Endothelial cell of umbilical vein (primary cell): ENCODE results near the gene TRIP11. TPM values are rescaled to one million over a fixed set of nuclear protein-coding genes. Genes with fewer than 3 reads are reported as not detected.

Source experiments
- BruUV-seq: library from RNA; stranded (reverse); fragments of 400-500 nt; replicated peaks from 2 replicates; lab custom pipeline; 2021; lab: Mats Ljungman, UMichigan
- CTCF ChIA-PET: fragments of 300-600, 350-600 bp; sonication (Branson Sonifier 250); formaldehyde crosslinking; loops from one replicate; lab custom pipeline; 2021; ENCODE audit warnings: antibody characterized with exemption, inconsistent platforms; lab: Charles Lee
- POLR2A ChIA-PET: fragments of 300-600, 350-600 bp; sonication (Branson Sonifier 250); formaldehyde crosslinking; loops from one replicate; lab custom pipeline; 2021; ENCODE audit warnings: antibody characterized with exemption, inconsistent platforms; lab: Charles Lee
- DNase-seq: peaks from one replicate; pipeline ENCODE4 v3.0.0-alpha.2; 2011; ENCODE audit warnings: low read depth, low spot score
- FAIRE-seq: peaks from 2 replicates; lab custom pipeline; 2011; peaks lifted over from hg19 to GRCh38; lab: Jason Lieb, UNC
- H2AFZ ChIP-seq: 2 replicates; pipeline ENCODE4 v1.6.0; 2012; ENCODE audit warnings: low read depth, low read length, control low read depth, inconsistent platforms
- H3K27ac ChIP-seq: 2 replicates; pipeline ENCODE4 v1.5.1; 2011; ENCODE audit warnings: low read depth, mild to moderate bottlenecking, control low read depth, low read length, moderate library complexity; ENCODE audit not compliant: insufficient read depth
- H3K27me3 ChIP-seq, 2 experiments: 2 replicates each; pipeline versions ENCODE4 v1.6.0 to v1.6.1; 2011; ENCODE audit warnings: low read length in 2 of 2, mixed read lengths in 1 of 2; ENCODE audit not compliant: control insufficient read depth in 2 of 2, insufficient read depth in 2 of 2
- H3K36me3 ChIP-seq, 2 experiments: 2 replicates in 1 of 2; 3 replicates in 1 of 2; pipeline ENCODE4 v1.5.1; 2011; ENCODE audit warnings: low read length in 2 of 2, mild to moderate bottlenecking in 1 of 2, moderate library complexity in 1 of 2; ENCODE audit not compliant: control insufficient read depth in 2 of 2, insufficient read depth in 2 of 2; ENCODE audit errors: extremely low read depth in 1 of 2
- H3K4me1 ChIP-seq: 3 replicates; pipeline ENCODE4 v1.5.1; 2011; ENCODE audit warnings: mild to moderate bottlenecking, low read length; ENCODE audit not compliant: control insufficient read depth, insufficient read depth; ENCODE audit errors: extremely low read depth
- H3K4me2 ChIP-seq: 2 replicates; pipeline ENCODE4 v1.6.1; 2011; ENCODE audit warnings: low read length, control low read depth, mixed read lengths; ENCODE audit not compliant: insufficient read depth
- H3K4me3 ChIP-seq, 3 experiments: fragments of 200-600 bp in 1 of 3; sonication (generic), shearing (Covaris generic) in 1 of 3; replicated peaks in 1 of 3; 2 replicates each; pipeline ENCODE4 v1.5.1; 2011 to 2016; ENCODE audit warnings: control low read depth in 3 of 3, low read length in 3 of 3, mild to moderate bottlenecking in 2 of 3, inconsistent platforms in 1 of 3, low read depth in 1 of 3, moderate library complexity in 1 of 3; ENCODE audit not compliant: insufficient read depth in 1 of 3
- H3K79me2 ChIP-seq: 2 replicates; pipeline ENCODE4 v1.6.0; 2012; ENCODE audit warnings: low read length, inconsistent platforms; ENCODE audit not compliant: control insufficient read depth, insufficient read depth
- H3K9ac ChIP-seq: replicated peaks from 2 replicates; pipeline ENCODE3; 2011; ENCODE audit warnings: low read length, control low read depth; ENCODE audit not compliant: insufficient read depth; ENCODE audit errors: extremely low read depth
- H3K9me1 ChIP-seq: replicated peaks from 3 replicates; pipeline ENCODE4 v1.6.0; 2011; ENCODE audit warnings: mild to moderate bottlenecking, low read length; ENCODE audit not compliant: control insufficient read depth, insufficient read depth; ENCODE audit errors: extremely low read depth
- H3K9me3 ChIP-seq: replicated peaks from 2 replicates; pipeline ENCODE4 v1.5.1; 2012; ENCODE audit warnings: low read length, inconsistent platforms; ENCODE audit not compliant: control insufficient read depth, insufficient read depth
- H4K20me1 ChIP-seq: replicated peaks from 2 replicates; pipeline ENCODE3; 2011; ENCODE audit warnings: mild to moderate bottlenecking, low read length; ENCODE audit not compliant: control insufficient read depth, insufficient read depth; ENCODE audit errors: extremely low read depth
- EZH2 ChIP-seq: IDR thresholded peaks from 2 replicates; pipeline ENCODE4 v1.6.1; 2012; ENCODE audit warnings: borderline replicate concordance, low read depth, mild to moderate bottlenecking, moderate library complexity, low read length, inconsistent platforms; ENCODE audit not compliant: severe bottlenecking
- JUN ChIP-seq: IDR thresholded peaks from 2 replicates; pipeline ENCODE4 v1.6.1; 2011; ENCODE audit warnings: borderline replicate concordance, low read depth; ENCODE audit not compliant: insufficient read length, insufficient read depth
- MYC ChIP-seq: IDR thresholded peaks from one replicate; pipeline ENCODE4 v1.6.1; 2011; ENCODE audit warnings: mild to moderate bottlenecking, low read depth, low read length
- POLR2A ChIP-seq: IDR thresholded peaks from 2 replicates; pipeline ENCODE4 v1.6.1; 2012; ENCODE audit warnings: low read depth, mild to moderate bottlenecking, control low read depth, low read length
- dilution Hi-C: fragments of 300-500 bp; cut with MboI; formaldehyde crosslinking; loops from one replicate; pipeline ENCODE4 v1.15.0; 2019; ENCODE audit warnings: low sequenced_read_pairs; ENCODE audit not compliant: extremely low pct_ligation_motif_present
- intact Hi-C: fragments of 100-400 bp; cut with micrococcal nuclease; formaldehyde crosslinking; loops from one replicate; pipeline ENCODE4 v1.10.0; 2022
- polyA plus RNA-seq, 4 experiments: library from polyadenylated mRNA; depleted of rRNA in 3 of 4; stranded (reverse) in 3 of 4; unstranded in 1 of 4; fragments of >200 nt; gene quantifications; 2 replicates each; pipeline versions ENCODE4 v1.2.1 to v1.2.3, GENCODE V29; 2011 to 2012; ENCODE audit warnings: missing spikeins in 1 of 4
- total RNA-seq: library from RNA; stranded (reverse); gene quantifications from 2 replicates; pipeline ENCODE4 v1.2.3, GENCODE V29; 2021
- TF ChIP-seq, protein P1 (sequence below), 2 donors: IDR thresholded peaks; 1 replicate in 1 of 2; 2 replicates in 1 of 2; pipeline ENCODE4 v1.5.1; 2011; ENCODE audit warnings: low read length in 2 of 2, mild to moderate bottlenecking in 2 of 2, moderate library complexity in 2 of 2, control low read depth in 1 of 2, inconsistent platforms in 1 of 2, low read depth in 1 of 2; ENCODE audit not compliant: insufficient read depth in 1 of 2; ENCODE audit errors: extremely low read depth in 1 of 2

TRIP11 gene
- total and polyA plus RNA-seq, 2 donors (not counting 3 experiments of a cell fraction or from before 2014, with no cell fraction given), result 7.0 to 58.0 TPM

DNA sequence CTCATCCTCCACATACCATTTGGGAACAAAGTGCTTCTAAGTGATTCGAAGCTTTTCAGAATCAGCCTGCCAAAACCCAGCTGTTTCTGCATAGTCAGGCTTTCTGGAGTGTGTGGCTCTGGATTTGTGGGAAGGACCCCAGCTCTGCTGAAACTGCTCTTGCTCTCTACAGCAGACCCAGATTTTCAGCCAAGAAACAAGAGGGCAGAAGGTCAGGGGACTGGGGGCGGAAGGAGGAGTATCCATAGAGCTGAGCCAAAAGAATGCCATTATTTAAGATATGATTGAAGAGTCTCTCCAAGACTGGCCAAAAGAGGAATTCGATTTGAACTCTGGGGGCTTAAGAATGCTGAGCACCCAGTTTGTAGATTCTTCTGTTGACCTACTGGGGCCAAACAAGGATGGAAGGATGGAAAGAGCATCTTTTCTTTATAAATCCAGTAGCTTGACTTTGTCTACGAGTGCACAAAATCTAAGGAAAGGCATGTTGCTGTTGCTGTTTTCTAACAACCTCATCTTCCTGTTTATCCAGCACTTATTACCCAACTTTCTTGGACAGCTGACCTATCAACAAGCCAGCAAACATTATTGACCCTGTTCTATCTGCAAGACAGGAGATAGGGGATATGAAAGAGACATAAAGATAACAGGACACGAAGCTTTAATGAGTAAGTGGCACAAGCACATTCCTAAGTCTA, 121.5 kb downstream of the TRIP11 start:
- BruUV-seq, result no TSS peak
- Histone ChIP-seq H3K79me2 (no peaks in the 10 kb centered on the region), H3K9me1 (no peaks in the 10 kb centered on the region), H3K4me3 (no peak overlapping the region), H3K9me3 (no peaks in the 10 kb centered on the region), H3K27ac (no peak overlapping the region), H3K27me3 (no peaks in the 10 kb centered on the region), H2AFZ (no peak overlapping the region), H3K36me3 (no peaks in the 10 kb centered on the region), H3K4me2 (no peak overlapping the region), H3K9ac (no peak overlapping the region), H3K4me1 (no peaks in the 10 kb centered on the region), H4K20me1 (no peaks in the 10 kb centered on the region)
- ChIA-PET CTCF (interaction anchor here (0.7 kb wide), 1 partner anchor 79 kb away, joined by 3 read pairs; no protein-coding TSS in a partner anchor), POLR2A (no interaction called here)
- dilution Hi-C loops, result no loop called here
- FAIRE-seq, result no peak
- intact Hi-C loops, result no loop called here
- TF ChIP-seq MYC (no peak), EZH2 (no peak), JUN (no peak), POLR2A (no peak)
- TF ChIP-seq, protein P1, sequence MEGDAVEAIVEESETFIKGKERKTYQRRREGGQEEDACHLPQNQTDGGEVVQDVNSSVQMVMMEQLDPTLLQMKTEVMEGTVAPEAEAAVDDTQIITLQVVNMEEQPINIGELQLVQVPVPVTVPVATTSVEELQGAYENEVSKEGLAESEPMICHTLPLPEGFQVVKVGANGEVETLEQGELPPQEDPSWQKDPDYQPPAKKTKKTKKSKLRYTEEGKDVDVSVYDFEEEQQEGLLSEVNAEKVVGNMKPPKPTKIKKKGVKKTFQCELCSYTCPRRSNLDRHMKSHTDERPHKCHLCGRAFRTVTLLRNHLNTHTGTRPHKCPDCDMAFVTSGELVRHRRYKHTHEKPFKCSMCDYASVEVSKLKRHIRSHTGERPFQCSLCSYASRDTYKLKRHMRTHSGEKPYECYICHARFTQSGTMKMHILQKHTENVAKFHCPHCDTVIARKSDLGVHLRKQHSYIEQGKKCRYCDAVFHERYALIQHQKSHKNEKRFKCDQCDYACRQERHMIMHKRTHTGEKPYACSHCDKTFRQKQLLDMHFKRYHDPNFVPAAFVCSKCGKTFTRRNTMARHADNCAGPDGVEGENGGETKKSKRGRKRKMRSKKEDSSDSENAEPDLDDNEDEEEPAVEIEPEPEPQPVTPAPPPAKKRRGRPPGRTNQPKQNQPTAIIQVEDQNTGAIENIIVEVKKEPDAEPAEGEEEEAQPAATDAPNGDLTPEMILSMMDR (IDR thresholded peaks at IDR 0.05; ENCODE audit: extremely low read depth in 1 of 2, insufficient read depth in 1 of 2, low read depth in 1 of 2, low read length in 2 of 2), result no peak
- DNase-seq, result no peak

Other genes with a start within 250 kb of the TRIP11 start
- gene TC2N, start 172.5 kb downstream of the TRIP11 start, total RNA-seq, result 0.40 TPM in 1 of 2 replicates, not detected in the other
- gene TC2N, start 172.5 kb downstream of the TRIP11 start, polyA plus RNA-seq, result 0.08 TPM in 1 of 2 replicates, not detected in the other
- 27.6 and 44.9 TPM in 2 replicates for gene FBLN5, start 92.4 kb downstream of the TRIP11 start, total RNA-seq
- 33.1 and 35.7 TPM in 2 replicates for gene FBLN5, start 92.4 kb downstream of the TRIP11 start, polyA plus RNA-seq
- 28.1 and 30.2 TPM in 2 replicates for gene ATXN3, start 66.5 kb upstream of the TRIP11 start, total RNA-seq
- gene ATXN3, start 66.5 kb upstream of the TRIP11 start, polyA plus RNA-seq, result 4.0 and 7.9 TPM in 2 replicates
- 95.2 and 114 TPM in 2 replicates for gene NDUFB1, start 81.6 kb upstream of the TRIP11 start, total RNA-seq
- 135 and 267 TPM in 2 replicates for gene NDUFB1, start 81.6 kb upstream of the TRIP11 start, polyA plus RNA-seq
- gene CPSF2, start 81.9 kb upstream of the TRIP11 start, total RNA-seq, result 76.9 and 81.7 TPM in 2 replicates
- gene CPSF2, start 81.9 kb upstream of the TRIP11 start, polyA plus RNA-seq, result 5.5 and 8.3 TPM in 2 replicates